NCI-H1417 (cell line): ENCODE data around the gene DDIT4.
"Not testable (repeated sequence)": the region's sequence is repeated elsewhere in the genome, so short reads cannot be mapped to it uniquely, and the experiment has no call there.

ENCODE experiments used
- DNase-seq, 3 experiments: peaks; one replicate each; lab custom pipeline; 2025; lab: John Stamatoyannopoulos, UW

Gene DDIT4

GRCh38 chr10:72267819-72268399 lies 5.8 kb upstream of the DDIT4 start:
- DNase-seq: no peak

- DNase-seq: not testable (repeated sequence)
Measured at GRCh38 chr10:72268475-72269200, 5.1 kb upstream of the DDIT4 start.

- DNase-seq: no peak
Measured at GRCh38 chr10:72270607-72271281, 3.0 kb upstream of the DDIT4 start.

GRCh38 chr10:72272689-72273409 lies 875 bp upstream of the DDIT4 start:
- peak; percentile 51 to 87 (median 85) for DNase-seq

GRCh38 chr10:72274213-72274729 lies 547 bp downstream of the DDIT4 start:
- DNase-seq: peak in 2 of 3 experiments; percentile 31 to 56

GRCh38 chr10:72274730-72275350 lies 1.1 kb downstream of the DDIT4 start:
- peak; percentile 31 to 57 (median 53) for DNase-seq

- peak; percentile 31 to 57 (median 44) for DNase-seq
Measured at GRCh38 chr10:72275351-72276012, 1.8 kb downstream of the DDIT4 start.

GRCh38 chr10:72276013-72276387 lies 2.3 kb downstream of the DDIT4 start:
- DNase-seq: peak in 1 of 3 experiments; percentile 41

- peak in 2 of 3 experiments; percentile 21 to 26 for DNase-seq
Measured at GRCh38 chr10:72276421-72277339, 3.0 kb downstream of the DDIT4 start.

GRCh38 chr10:72277340-72277995 lies 3.7 kb downstream of the DDIT4 start:
- no peak for DNase-seq

- no peak for DNase-seq
Measured at GRCh38 chr10:72277996-72278667, 4.4 kb downstream of the DDIT4 start.

GRCh38 chr10:72278668-72279393 lies 5.1 kb downstream of the DDIT4 start:
- DNase-seq: no peak

GRCh38 chr10:72279587-72279986 lies 5.9 kb downstream of the DDIT4 start:
- DNase-seq: not testable (repeated sequence)

- DNase-seq: no peak
Measured at GRCh38 chr10:72283131-72283530, 9.4 kb downstream of the DDIT4 start.

GRCh38 chr10:72285972-72286521 lies 12.3 kb downstream of the DDIT4 start:
- no peak for DNase-seq

GRCh38 chr10:72291019-72291532 lies 17.4 kb downstream of the DDIT4 start:
- no peak for DNase-seq

- peak in 1 of 3 experiments; percentile 9 for DNase-seq
Measured at GRCh38 chr10:72292223-72292691, 18.5 kb downstream of the DDIT4 start.
